ENCODE data around the gene SYNPO. TPM values are rescaled to one million over a fixed set of nuclear protein-coding genes. Genes with fewer than 3 reads are reported as not detected.

Gene SYNPO
- total RNA-seq, 2 donors from 2014 or later = 0.18 to 0.53 TPM

- Mint-ChIP-seq H3K27ac (no peak overlapping the region), H3K9me3 (no peaks in the 10 kb centered on the region), H3K36me3 (no peaks in the 10 kb centered on the region)
- DNase-seq (ENCODE audit: low spot score in 2 of 2) (no peak), ATAC-seq (no peak)
Observed at GRCh38 chr5:150631326-150631701, 9.1 kb upstream of the SYNPO start.

GRCh38 chr5:150632305-150633160 lies 7.9 kb upstream of the SYNPO start:
- Mint-ChIP-seq H3K9me3 (no peaks in the 10 kb centered on the region), H3K36me3 (no peaks in the 10 kb centered on the region), H3K27ac (no peak overlapping the region)
- no peak for DNase-seq (ENCODE audit: low spot score in 2 of 2)
- ATAC-seq = no peak

- DNase-seq (ENCODE audit: low spot score in 2 of 2) (no peak), ATAC-seq (no peak)
- no peak overlapping the region for H3K27ac Mint-ChIP-seq
- H3K36me3 Mint-ChIP-seq = no peaks in the 10 kb centered on the region
- no peaks in the 10 kb centered on the region for H3K9me3 Mint-ChIP-seq
Observed at GRCh38 chr5:150633429-150633828, 7.0 kb upstream of the SYNPO start.

- Mint-ChIP-seq H3K36me3 (no peaks in the 10 kb centered on the region), H3K9me3 (no peaks in the 10 kb centered on the region), H3K27ac (peak overlapping the region in 1 of 2 donors; percentile 63)
- ATAC-seq = no peak
- DNase-seq (ENCODE audit: low spot score in 2 of 2) = no peak
Observed at GRCh38 chr5:150636391-150637244, 3.8 kb upstream of the SYNPO start.

- no peaks in the 10 kb centered on the region for H3K36me3 Mint-ChIP-seq
- no peak for DNase-seq (ENCODE audit: low spot score in 2 of 2)
- no peak overlapping the region for H3K27ac Mint-ChIP-seq
- no peak for ATAC-seq
- H3K9me3 Mint-ChIP-seq = no peaks in the 10 kb centered on the region
Observed at GRCh38 chr5:150637245-150638052, 3.0 kb upstream of the SYNPO start.

GRCh38 chr5:150638053-150638444 lies 2.4 kb upstream of the SYNPO start:
- DNase-seq (ENCODE audit: low spot score in 2 of 2) (no peak), ATAC-seq (no peak)

GRCh38 chr5:150638488-150639376 lies 1.7 kb upstream of the SYNPO start:
- Mint-ChIP-seq H3K9me3 (no peaks in the 10 kb centered on the region), H3K36me3 (no peaks in the 10 kb centered on the region), H3K27ac (no peak overlapping the region)
- ATAC-seq = peak in 1 of 2 donors; percentile 29
- DNase-seq (ENCODE audit: low spot score in 2 of 2) = no peak

More at GRCh38 chr5:150638053-150638444, 2.4 kb upstream of the SYNPO start:
- Mint-ChIP-seq H3K9me3 (no peaks in the 10 kb centered on the region), H3K36me3 (no peaks in the 10 kb centered on the region), H3K27ac (no peak overlapping the region)

- Mint-ChIP-seq H3K27ac (peak overlapping the region in 1 of 2 donors; percentile 56), H3K9me3 (no peaks in the 10 kb centered on the region), H3K36me3 (no peaks in the 10 kb centered on the region)
- DNase-seq (ENCODE audit: low spot score in 2 of 2) = no peak
- ATAC-seq = no peak
Observed at GRCh38 chr5:150639377-150639692, 1.1 kb upstream of the SYNPO start.

- Mint-ChIP-seq H3K27ac (no peak overlapping the region), H3K36me3 (no peaks in the 10 kb centered on the region), H3K9me3 (no peaks in the 10 kb centered on the region)
- no peak for ATAC-seq
- no peak for DNase-seq (ENCODE audit: low spot score in 2 of 2)
Observed at GRCh38 chr5:150639751-150640150, 709 bp upstream of the SYNPO start.

GRCh38 chr5:150641006-150641570 lies 628 bp downstream of the SYNPO start:
- Mint-ChIP-seq H3K36me3 (no peaks in the 10 kb centered on the region), H3K27ac (peak overlapping the region in 1 of 2 donors; percentile 36), H3K9me3 (no peaks in the 10 kb centered on the region)
- DNase-seq (ENCODE audit: low spot score in 2 of 2) (no peak), ATAC-seq (no peak)

GRCh38 chr5:150641824-150642566 lies 1.5 kb downstream of the SYNPO start:
- ATAC-seq = no peak
- Mint-ChIP-seq H3K9me3 (no peaks in the 10 kb centered on the region), H3K36me3 (no peaks in the 10 kb centered on the region), H3K27ac (peak overlapping the region in 1 of 2 donors; percentile 36)
- no peak for DNase-seq (ENCODE audit: low spot score in 2 of 2)

GRCh38 chr5:150642567-150642927 lies 2.1 kb downstream of the SYNPO start:
- ATAC-seq = no peak
- H3K36me3 Mint-ChIP-seq = no peaks in the 10 kb centered on the region
- no peak overlapping the region for H3K27ac Mint-ChIP-seq
- H3K9me3 Mint-ChIP-seq = no peaks in the 10 kb centered on the region
- DNase-seq (ENCODE audit: low spot score in 2 of 2) = no peak

- Mint-ChIP-seq H3K9me3 (no peaks in the 10 kb centered on the region), H3K36me3 (no peaks in the 10 kb centered on the region), H3K27ac (no peak overlapping the region)
- ATAC-seq (no peak), DNase-seq (ENCODE audit: low spot score in 2 of 2) (no peak)
Observed at GRCh38 chr5:150642991-150643710, 2.7 kb downstream of the SYNPO start.

GRCh38 chr5:150644058-150644457 lies 3.6 kb downstream of the SYNPO start:
- ATAC-seq (no peak), DNase-seq (ENCODE audit: low spot score in 2 of 2) (no peak)
- Mint-ChIP-seq H3K9me3 (no peaks in the 10 kb centered on the region), H3K27ac (no peak overlapping the region), H3K36me3 (no peaks in the 10 kb centered on the region)

GRCh38 chr5:150644514-150644913 lies 4.1 kb downstream of the SYNPO start:
- no peak overlapping the region for H3K27ac Mint-ChIP-seq
- no peak for DNase-seq (ENCODE audit: low spot score in 2 of 2)
- no peaks in the 10 kb centered on the region for H3K36me3 Mint-ChIP-seq
- ATAC-seq = no peak
- H3K9me3 Mint-ChIP-seq = no peaks in the 10 kb centered on the region

All from activated naive CD4-positive, alpha-beta T cell treated with anti-CD3 and anti-CD28 coated beads, Interleukin-2, amount 50 U/mL, for 72 hours (primary cell).